ENCODE results near the gene LSMEM2.

- TF ChIP-seq CTCF (conservative IDR thresholded peaks at IDR 0.05; ENCODE audit: low read depth, low read length) (peak; percentile 81), EZH2 (IDR thresholded peaks at IDR 0.05; ENCODE audit: borderline replicate concordance, low read depth, low read length, poor library complexity, severe bottlenecking) (no peak)
Observed at GRCh38 chr3:50274371-50275104, 4.3 kb upstream of the LSMEM2 start.

All from A673 (cell line).